SK-N-SH treated with all-trans-retinoic acid at 6 μM for 48 hours (cell line): ENCODE data around the gene COIL.

Source experiments
- ATAC-seq: fragments of 200-7000 bp; cut with Tn5 transposase; 3 replicates; pipeline ENCODE4 v1.9.1; 2020; ENCODE audit warnings: mild to moderate bottlenecking, moderate library complexity
- ARNTL ChIP-seq: fragments of 450-650 bp; formaldehyde crosslinking; IDR thresholded peaks from 2 replicates; pipeline ENCODE4 v1.5.0; 2020; ENCODE audit warnings: low read depth, mild to moderate bottlenecking, moderate library complexity, borderline replicate concordance
- BACH2 ChIP-seq: fragments of 250-450 bp; sonication (Bioruptor Pico); IDR thresholded peaks from 2 replicates; pipeline ENCODE4 v1.9.0; 2021; ENCODE audit warnings: mild to moderate bottlenecking, borderline replicate concordance
- ESRRG ChIP-seq: fragments of 250-450 bp; sonication (Bioruptor Pico); IDR thresholded peaks from 2 replicates; pipeline ENCODE4 v1.6.1; 2021; ENCODE audit warnings: mild to moderate bottlenecking
- GLIS3 ChIP-seq: fragments of 250-450 bp; sonication (Bioruptor Pico); IDR thresholded peaks from 2 replicates; pipeline ENCODE4 v1.5.0; 2020; ENCODE audit warnings: mild to moderate bottlenecking, moderate library complexity
- ISL1 ChIP-seq: fragments of 250-450 bp; sonication (Bioruptor Pico); IDR thresholded peaks from 2 replicates; pipeline ENCODE4 v2.1.2; 2022; ENCODE audit warnings: mild to moderate bottlenecking, moderate library complexity
- PPARA ChIP-seq: fragments of 250-450 bp; sonication (Bioruptor Pico); IDR thresholded peaks from 2 replicates; pipeline ENCODE4 v1.5.0; 2020; ENCODE audit warnings: mild to moderate bottlenecking, borderline replicate concordance
- RARB ChIP-seq: fragments of 250-450 bp; sonication (Bioruptor Pico); IDR thresholded peaks from 2 replicates; pipeline ENCODE4 v1.8.0; 2021; ENCODE audit warnings: mild to moderate bottlenecking, moderate library complexity
- SNAI2 ChIP-seq: fragments of 250-450 bp; sonication (Bioruptor Pico); IDR thresholded peaks from 2 replicates; pipeline ENCODE4 v1.5.0; 2020; ENCODE audit warnings: mild to moderate bottlenecking, moderate library complexity
- TCF4 ChIP-seq: fragments of 250-450 bp; sonication (Bioruptor Pico); IDR thresholded peaks from 2 replicates; pipeline ENCODE4 v1.8.0; 2021; ENCODE audit warnings: mild to moderate bottlenecking, moderate library complexity, borderline replicate concordance
- TOX ChIP-seq: fragments of 250-450 bp; sonication (Bioruptor Pico); IDR thresholded peaks from 2 replicates; pipeline ENCODE4 v1.8.0; 2021; ENCODE audit warnings: mild to moderate bottlenecking, moderate library complexity, borderline replicate concordance
- ZC3H10 ChIP-seq: fragments of 250-450 bp; sonication (Bioruptor Pico); IDR thresholded peaks from 2 replicates; pipeline ENCODE4 v1.5.1; 2021; ENCODE audit warnings: mild to moderate bottlenecking, moderate library complexity
- ZFP3 ChIP-seq: fragments of 250-450 bp; sonication (Bioruptor Pico); IDR thresholded peaks from 2 replicates; pipeline ENCODE4 v1.5.0; 2020; ENCODE audit warnings: mild to moderate bottlenecking, moderate library complexity
- ZFP30 ChIP-seq: fragments of 450-650 bp; formaldehyde crosslinking; IDR thresholded peaks from 2 replicates; pipeline ENCODE4 v1.5.0; 2022; ENCODE audit warnings: mild to moderate bottlenecking, moderate library complexity
- ZNF565 ChIP-seq: fragments of 450-650 bp; formaldehyde crosslinking; conservative IDR thresholded peaks from 2 replicates; pipeline ENCODE4 v1.5.0; 2020; ENCODE audit warnings: low read depth, mild to moderate bottlenecking, moderate library complexity
- ZNF70 ChIP-seq: fragments of 450-650 bp; formaldehyde crosslinking; IDR thresholded peaks from 2 replicates; pipeline ENCODE4 v1.5.0; 2020; ENCODE audit warnings: mild to moderate bottlenecking, moderate library complexity
- ZNF8 ChIP-seq: fragments of 450-650 bp; formaldehyde crosslinking; IDR thresholded peaks from 2 replicates; pipeline ENCODE4 v1.5.0; 2020; ENCODE audit warnings: mild to moderate bottlenecking, moderate library complexity
- TF ChIP-seq, protein P1 (sequence below): fragments of 250-450 bp; sonication (Bioruptor Pico); IDR thresholded peaks from 2 replicates; pipeline ENCODE4 v1.8.0; 2020; ENCODE audit warnings: mild to moderate bottlenecking, moderate library complexity, borderline replicate concordance
- TF ChIP-seq, protein P2 (sequence below): fragments of 250-450 bp; sonication (Bioruptor Pico); IDR thresholded peaks from 2 replicates; pipeline ENCODE4 v1.5.1; 2021; ENCODE audit warnings: mild to moderate bottlenecking, moderate library complexity
- TF ChIP-seq, protein P3 (sequence below): fragments of 250-450 bp; sonication (Bioruptor Pico); IDR thresholded peaks from 2 replicates; pipeline ENCODE4 v1.5.0; 2020; ENCODE audit warnings: mild to moderate bottlenecking, moderate library complexity
- TF ChIP-seq, protein P4 (sequence below): fragments of 250-450 bp; sonication (Bioruptor Pico); IDR thresholded peaks from 2 replicates; pipeline ENCODE4 v1.8.0; 2021; ENCODE audit warnings: low read depth, mild to moderate bottlenecking, moderate library complexity, borderline replicate concordance
- TF ChIP-seq, protein P5 (sequence below): fragments of 250-450 bp; sonication (Bioruptor Pico); IDR thresholded peaks from 2 replicates; pipeline ENCODE4 v1.5.1; 2020; ENCODE audit warnings: low read depth, mild to moderate bottlenecking, moderate library complexity

COIL gene

DNA sequence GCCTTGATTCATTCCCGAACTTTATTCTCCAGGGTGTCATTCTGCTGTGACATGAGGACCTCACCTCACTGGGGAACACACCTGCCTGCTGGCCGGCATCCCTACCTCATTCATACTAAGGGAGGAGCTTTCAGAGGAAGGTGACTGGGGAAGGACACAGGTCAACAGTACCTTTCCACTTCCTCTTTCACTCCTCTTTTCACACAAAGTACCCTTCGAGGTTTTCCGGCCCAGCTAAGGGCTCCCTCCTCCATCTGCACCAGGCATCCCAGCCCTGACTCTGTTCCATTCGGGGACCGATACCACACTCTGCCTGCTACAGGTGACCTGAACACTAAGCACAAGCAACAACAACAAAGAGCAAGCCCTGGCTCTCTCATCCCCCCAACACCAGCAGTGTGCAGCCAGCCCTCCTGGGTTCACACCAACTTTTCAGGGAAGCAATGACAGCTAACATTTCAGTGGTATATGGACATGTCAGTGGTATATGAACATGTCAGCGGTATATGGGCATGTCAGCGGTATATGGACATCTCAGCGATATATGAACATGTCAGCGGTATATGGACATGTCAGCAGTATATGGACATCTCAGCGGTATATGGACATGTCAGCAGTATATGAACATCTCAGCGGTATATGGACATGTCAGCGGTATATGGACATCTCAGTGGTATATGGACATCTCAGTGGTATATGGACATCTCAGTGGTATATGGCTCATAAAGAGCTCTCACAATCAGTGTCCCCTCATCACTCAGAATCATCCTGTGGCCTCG, 63.0 kb downstream of the COIL start:
- TF ChIP-seq PPARA (CRISPR knock-in tag) (no peak), ZNF8 (CRISPR knock-in tag) (no peak), ZFP30 (CRISPR knock-in tag) (no peak), RARB (no peak), GLIS3 (CRISPR knock-in tag) (no peak), SNAI2 (CRISPR knock-in tag) (no peak), ZNF70 (CRISPR knock-in tag) (no peak), ZNF565 (CRISPR knock-in tag) (no peak), BACH2 (CRISPR knock-in tag) (no peak), TCF4 (CRISPR knock-in tag) (no peak), ARNTL (CRISPR knock-in tag) (no peak), ZC3H10 (CRISPR knock-in tag) (no peak), ESRRG (CRISPR knock-in tag) (no peak), ISL1 (CRISPR knock-in tag) (no peak), ZFP3 (CRISPR knock-in tag) (no peak)
- TF ChIP-seq, protein P1, sequence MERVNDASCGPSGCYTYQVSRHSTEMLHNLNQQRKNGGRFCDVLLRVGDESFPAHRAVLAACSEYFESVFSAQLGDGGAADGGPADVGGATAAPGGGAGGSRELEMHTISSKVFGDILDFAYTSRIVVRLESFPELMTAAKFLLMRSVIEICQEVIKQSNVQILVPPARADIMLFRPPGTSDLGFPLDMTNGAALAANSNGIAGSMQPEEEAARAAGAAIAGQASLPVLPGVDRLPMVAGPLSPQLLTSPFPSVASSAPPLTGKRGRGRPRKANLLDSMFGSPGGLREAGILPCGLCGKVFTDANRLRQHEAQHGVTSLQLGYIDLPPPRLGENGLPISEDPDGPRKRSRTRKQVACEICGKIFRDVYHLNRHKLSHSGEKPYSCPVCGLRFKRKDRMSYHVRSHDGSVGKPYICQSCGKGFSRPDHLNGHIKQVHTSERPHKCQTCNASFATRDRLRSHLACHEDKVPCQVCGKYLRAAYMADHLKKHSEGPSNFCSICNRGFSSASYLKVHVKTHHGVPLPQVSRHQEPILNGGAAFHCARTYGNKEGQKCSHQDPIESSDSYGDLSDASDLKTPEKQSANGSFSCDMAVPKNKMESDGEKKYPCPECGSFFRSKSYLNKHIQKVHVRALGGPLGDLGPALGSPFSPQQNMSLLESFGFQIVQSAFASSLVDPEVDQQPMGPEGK (CRISPR knock-in tag) = no peak
- TF ChIP-seq, protein P2, sequence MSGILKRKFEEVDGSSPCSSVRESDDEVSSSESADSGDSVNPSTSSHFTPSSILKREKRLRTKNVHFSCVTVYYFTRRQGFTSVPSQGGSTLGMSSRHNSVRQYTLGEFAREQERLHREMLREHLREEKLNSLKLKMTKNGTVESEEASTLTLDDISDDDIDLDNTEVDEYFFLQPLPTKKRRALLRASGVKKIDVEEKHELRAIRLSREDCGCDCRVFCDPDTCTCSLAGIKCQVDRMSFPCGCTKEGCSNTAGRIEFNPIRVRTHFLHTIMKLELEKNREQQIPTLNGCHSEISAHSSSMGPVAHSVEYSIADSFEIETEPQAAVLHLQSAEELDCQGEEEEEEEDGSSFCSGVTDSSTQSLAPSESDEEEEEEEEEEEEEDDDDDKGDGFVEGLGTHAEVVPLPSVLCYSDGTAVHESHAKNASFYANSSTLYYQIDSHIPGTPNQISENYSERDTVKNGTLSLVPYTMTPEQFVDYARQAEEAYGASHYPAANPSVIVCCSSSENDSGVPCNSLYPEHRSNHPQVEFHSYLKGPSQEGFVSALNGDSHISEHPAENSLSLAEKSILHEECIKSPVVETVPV (CRISPR knock-in tag) = no peak
- TF ChIP-seq, protein P3, sequence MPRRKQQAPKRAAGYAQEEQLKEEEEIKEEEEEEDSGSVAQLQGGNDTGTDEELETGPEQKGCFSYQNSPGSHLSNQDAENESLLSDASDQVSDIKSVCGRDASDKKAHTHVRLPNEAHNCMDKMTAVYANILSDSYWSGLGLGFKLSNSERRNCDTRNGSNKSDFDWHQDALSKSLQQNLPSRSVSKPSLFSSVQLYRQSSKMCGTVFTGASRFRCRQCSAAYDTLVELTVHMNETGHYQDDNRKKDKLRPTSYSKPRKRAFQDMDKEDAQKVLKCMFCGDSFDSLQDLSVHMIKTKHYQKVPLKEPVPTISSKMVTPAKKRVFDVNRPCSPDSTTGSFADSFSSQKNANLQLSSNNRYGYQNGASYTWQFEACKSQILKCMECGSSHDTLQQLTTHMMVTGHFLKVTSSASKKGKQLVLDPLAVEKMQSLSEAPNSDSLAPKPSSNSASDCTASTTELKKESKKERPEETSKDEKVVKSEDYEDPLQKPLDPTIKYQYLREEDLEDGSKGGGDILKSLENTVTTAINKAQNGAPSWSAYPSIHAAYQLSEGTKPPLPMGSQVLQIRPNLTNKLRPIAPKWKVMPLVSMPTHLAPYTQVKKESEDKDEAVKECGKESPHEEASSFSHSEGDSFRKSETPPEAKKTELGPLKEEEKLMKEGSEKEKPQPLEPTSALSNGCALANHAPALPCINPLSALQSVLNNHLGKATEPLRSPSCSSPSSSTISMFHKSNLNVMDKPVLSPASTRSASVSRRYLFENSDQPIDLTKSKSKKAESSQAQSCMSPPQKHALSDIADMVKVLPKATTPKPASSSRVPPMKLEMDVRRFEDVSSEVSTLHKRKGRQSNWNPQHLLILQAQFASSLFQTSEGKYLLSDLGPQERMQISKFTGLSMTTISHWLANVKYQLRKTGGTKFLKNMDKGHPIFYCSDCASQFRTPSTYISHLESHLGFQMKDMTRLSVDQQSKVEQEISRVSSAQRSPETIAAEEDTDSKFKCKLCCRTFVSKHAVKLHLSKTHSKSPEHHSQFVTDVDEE (CRISPR knock-in tag) = no peak
- TF ChIP-seq, protein P4, sequence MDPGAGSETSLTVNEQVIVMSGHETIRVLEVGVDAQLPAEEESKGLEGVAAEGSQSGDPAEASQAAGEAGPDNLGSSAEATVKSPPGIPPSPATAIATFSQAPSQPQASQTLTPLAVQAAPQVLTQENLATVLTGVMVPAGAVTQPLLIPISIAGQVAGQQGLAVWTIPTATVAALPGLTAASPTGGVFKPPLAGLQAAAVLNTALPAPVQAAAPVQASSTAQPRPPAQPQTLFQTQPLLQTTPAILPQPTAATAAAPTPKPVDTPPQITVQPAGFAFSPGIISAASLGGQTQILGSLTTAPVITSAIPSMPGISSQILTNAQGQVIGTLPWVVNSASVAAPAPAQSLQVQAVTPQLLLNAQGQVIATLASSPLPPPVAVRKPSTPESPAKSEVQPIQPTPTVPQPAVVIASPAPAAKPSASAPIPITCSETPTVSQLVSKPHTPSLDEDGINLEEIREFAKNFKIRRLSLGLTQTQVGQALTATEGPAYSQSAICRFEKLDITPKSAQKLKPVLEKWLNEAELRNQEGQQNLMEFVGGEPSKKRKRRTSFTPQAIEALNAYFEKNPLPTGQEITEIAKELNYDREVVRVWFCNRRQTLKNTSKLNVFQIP (CRISPR knock-in tag) = no peak
- TF ChIP-seq, protein P5, sequence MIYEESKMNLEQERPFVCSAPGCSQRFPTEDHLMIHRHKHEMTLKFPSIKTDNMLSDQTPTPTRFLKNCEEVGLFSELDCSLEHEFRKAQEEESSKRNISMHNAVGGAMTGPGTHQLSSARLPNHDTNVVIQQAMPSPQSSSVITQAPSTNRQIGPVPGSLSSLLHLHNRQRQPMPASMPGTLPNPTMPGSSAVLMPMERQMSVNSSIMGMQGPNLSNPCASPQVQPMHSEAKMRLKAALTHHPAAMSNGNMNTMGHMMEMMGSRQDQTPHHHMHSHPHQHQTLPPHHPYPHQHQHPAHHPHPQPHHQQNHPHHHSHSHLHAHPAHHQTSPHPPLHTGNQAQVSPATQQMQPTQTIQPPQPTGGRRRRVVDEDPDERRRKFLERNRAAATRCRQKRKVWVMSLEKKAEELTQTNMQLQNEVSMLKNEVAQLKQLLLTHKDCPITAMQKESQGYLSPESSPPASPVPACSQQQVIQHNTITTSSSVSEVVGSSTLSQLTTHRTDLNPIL (CRISPR knock-in tag) = no peak
- no peak for ATAC-seq

DNA sequence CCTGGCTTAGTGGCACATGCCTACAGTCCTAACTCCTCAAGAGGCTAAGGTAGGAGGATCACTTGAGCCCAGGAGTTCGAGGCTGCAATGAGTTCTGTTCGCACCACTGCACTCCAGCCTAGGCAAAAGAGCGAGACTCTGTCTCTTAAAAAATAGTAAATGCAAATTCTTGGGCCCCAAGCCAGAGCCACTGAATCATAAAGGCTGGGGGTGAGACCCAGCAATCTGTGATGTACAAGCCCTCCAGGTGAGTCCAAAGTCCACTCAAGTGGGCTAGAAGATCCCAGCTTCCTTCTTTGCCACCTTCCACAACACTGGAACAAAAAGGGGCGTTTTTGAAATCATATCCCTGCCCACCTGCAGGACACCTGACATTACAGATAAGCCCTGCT, 63.9 kb downstream of the COIL start:
- no peak for ATAC-seq
- TF ChIP-seq ZFP30 (CRISPR knock-in tag) = no peak
- no peak for TF ChIP-seq TCF4 (CRISPR knock-in tag)
- TF ChIP-seq ARNTL (CRISPR knock-in tag) = no peak
- no peak for TF ChIP-seq TOX
- no peak for TF ChIP-seq BACH2 (CRISPR knock-in tag)
- TF ChIP-seq ESRRG (CRISPR knock-in tag) = no peak
- no peak for TF ChIP-seq ZNF8 (CRISPR knock-in tag)
- TF ChIP-seq ZNF70 (CRISPR knock-in tag) = no peak
- no peak for TF ChIP-seq GLIS3 (CRISPR knock-in tag)
- TF ChIP-seq, protein P1 (CRISPR knock-in tag) = no peak
- TF ChIP-seq PPARA (CRISPR knock-in tag) = no peak
- TF ChIP-seq ISL1 (CRISPR knock-in tag) = no peak
- no peak for TF ChIP-seq RARB
- TF ChIP-seq, protein P5 (CRISPR knock-in tag) = no peak
- TF ChIP-seq, protein P4 (CRISPR knock-in tag) = no peak
